Osteoblast (primary cell): ENCODE measurements around the gene TTC7B. TPM values are rescaled to one million over a fixed set of nuclear protein-coding genes. Genes with fewer than 3 reads are reported as not detected.

Experiments
- DNase-seq: peaks from one replicate; pipeline ENCODE4 v3.0.0; 2011; ENCODE audit warnings: low spot score, mixed read lengths; ENCODE audit not compliant: insufficient read length; ENCODE audit errors: missing footprints
- H2AFZ ChIP-seq: 2 replicates; pipeline ENCODE4 v1.6.0; 2011; ENCODE audit warnings: mild to moderate bottlenecking, low read length
- H3K27ac ChIP-seq: 2 replicates; pipeline ENCODE4 v1.5.1; 2011; ENCODE audit warnings: mild to moderate bottlenecking, low read depth, low read length, moderate library complexity
- H3K27me3 ChIP-seq: 2 replicates; pipeline ENCODE4 v1.6.0; 2012; ENCODE audit warnings: mild to moderate bottlenecking, control low read depth, inconsistent platforms, low read length, moderate library complexity; ENCODE audit not compliant: insufficient read depth
- H3K36me3 ChIP-seq: 2 replicates; pipeline ENCODE4 v1.5.1; 2011; ENCODE audit warnings: mild to moderate bottlenecking, low read length, control low read depth, moderate library complexity; ENCODE audit not compliant: insufficient read depth
- H3K4me1 ChIP-seq: 2 replicates; pipeline ENCODE4 v1.5.1; 2011; ENCODE audit warnings: mild to moderate bottlenecking, low read length, control low read depth, moderate library complexity; ENCODE audit not compliant: insufficient read depth
- H3K4me2 ChIP-seq: 2 replicates; pipeline ENCODE4 v1.6.0; 2011; ENCODE audit warnings: mild to moderate bottlenecking, low read length; ENCODE audit not compliant: insufficient read depth
- H3K4me3 ChIP-seq: fragments of 200-600 bp; sonication (generic); 3 replicates; pipeline ENCODE4 v1.5.1; 2012; ENCODE audit warnings: mild to moderate bottlenecking, low read length, inconsistent platforms; ENCODE audit not compliant: insufficient read depth
- H3K79me2 ChIP-seq: 2 replicates; pipeline ENCODE4 v1.6.0; 2012; ENCODE audit warnings: mild to moderate bottlenecking, low read length, control low read depth, inconsistent platforms; ENCODE audit not compliant: insufficient read depth
- H3K9me3 ChIP-seq: 2 replicates; pipeline ENCODE4 v1.5.1; 2011; ENCODE audit warnings: low read depth, low read length, control low read depth
- H4K20me1 ChIP-seq: 2 replicates; pipeline ENCODE4 v1.6.0; 2012; ENCODE audit warnings: mild to moderate bottlenecking, low read length, control low read depth; ENCODE audit not compliant: insufficient read depth
- total RNA-seq: library from RNA; depleted of rRNA; stranded (reverse); fragments of >200 nt; gene quantifications from 2 replicates; pipeline ENCODE4 v1.2.3, GENCODE V29; 2012
- TF ChIP-seq, protein P1 (sequence below): IDR thresholded peaks from 2 replicates; pipeline ENCODE4 v1.5.1; 2011; ENCODE audit warnings: mild to moderate bottlenecking, low read depth, low read length, moderate library complexity; ENCODE audit errors: extremely low read depth

The TTC7B gene
- total RNA-seq, 1 donor = 14.5 TPM

DNA sequence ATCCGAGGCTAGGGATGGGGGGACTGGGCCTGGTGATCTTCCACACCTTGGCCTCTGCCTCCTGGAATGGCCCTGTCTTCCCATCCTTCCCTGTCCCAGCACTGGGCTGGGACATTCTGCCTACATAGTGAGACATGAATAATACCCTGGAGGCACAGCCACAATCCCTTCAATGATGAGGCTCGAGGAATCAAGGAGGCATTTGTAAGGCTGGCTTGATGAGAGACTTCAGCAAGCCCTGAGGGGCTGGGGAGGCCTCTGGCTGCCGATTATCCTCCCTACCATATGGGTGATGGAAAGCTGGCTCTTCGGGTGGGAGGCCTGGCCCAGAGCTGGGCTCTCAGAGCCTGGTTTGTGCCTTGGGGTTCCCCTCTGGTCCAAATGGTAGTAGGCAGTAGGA lies 326.9 kb downstream of the TTC7B start:
- TF ChIP-seq, protein P1, sequence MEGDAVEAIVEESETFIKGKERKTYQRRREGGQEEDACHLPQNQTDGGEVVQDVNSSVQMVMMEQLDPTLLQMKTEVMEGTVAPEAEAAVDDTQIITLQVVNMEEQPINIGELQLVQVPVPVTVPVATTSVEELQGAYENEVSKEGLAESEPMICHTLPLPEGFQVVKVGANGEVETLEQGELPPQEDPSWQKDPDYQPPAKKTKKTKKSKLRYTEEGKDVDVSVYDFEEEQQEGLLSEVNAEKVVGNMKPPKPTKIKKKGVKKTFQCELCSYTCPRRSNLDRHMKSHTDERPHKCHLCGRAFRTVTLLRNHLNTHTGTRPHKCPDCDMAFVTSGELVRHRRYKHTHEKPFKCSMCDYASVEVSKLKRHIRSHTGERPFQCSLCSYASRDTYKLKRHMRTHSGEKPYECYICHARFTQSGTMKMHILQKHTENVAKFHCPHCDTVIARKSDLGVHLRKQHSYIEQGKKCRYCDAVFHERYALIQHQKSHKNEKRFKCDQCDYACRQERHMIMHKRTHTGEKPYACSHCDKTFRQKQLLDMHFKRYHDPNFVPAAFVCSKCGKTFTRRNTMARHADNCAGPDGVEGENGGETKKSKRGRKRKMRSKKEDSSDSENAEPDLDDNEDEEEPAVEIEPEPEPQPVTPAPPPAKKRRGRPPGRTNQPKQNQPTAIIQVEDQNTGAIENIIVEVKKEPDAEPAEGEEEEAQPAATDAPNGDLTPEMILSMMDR = no peak
- Histone ChIP-seq H3K4me3 (no peak overlapping the region), H3K27ac (no peak overlapping the region), H3K79me2 (no peaks in the 10 kb centered on the region), H3K4me2 (no peak overlapping the region), H3K4me1 (peaks cover 24% of the 10 kb centered on the region), H3K9me3 (no peaks in the 10 kb centered on the region), H3K36me3 (no peaks in the 10 kb centered on the region), H3K27me3 (no peaks in the 10 kb centered on the region), H4K20me1 (no peaks in the 10 kb centered on the region), H2AFZ (no peak overlapping the region)
- DNase-seq = no peak

DNA sequence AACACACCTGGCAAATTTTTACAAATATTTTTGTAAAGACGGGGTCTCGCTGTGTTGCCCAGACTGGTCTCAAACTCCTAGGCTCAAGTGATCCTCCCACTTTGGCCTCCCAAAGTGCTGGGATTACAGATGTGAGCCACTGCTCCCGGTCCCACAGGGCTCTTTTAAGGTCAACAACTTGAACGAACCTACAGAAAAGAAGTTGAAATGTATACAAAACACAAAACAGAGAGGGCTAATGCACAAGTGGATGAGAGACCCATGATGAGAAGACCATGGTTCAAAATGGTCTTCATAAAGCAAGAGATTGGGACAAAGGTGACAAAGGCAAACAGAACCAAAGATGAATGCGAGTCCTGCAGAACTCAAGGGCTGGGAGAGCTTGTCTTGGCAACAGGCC lies 328.0 kb downstream of the TTC7B start:
- no peak overlapping the region for H3K4me3 ChIP-seq
- no peaks in the 10 kb centered on the region for H3K36me3 ChIP-seq
- H4K20me1 ChIP-seq = no peaks in the 10 kb centered on the region
- peaks cover 24% of the 10 kb centered on the region for H3K4me1 ChIP-seq
- TF ChIP-seq, protein P1 = no peak
- no peaks in the 10 kb centered on the region for H3K79me2 ChIP-seq
- H2AFZ ChIP-seq = no peak overlapping the region
- no peak for DNase-seq
- H3K27me3 ChIP-seq = no peaks in the 10 kb centered on the region
- no peak overlapping the region for H3K27ac ChIP-seq
- H3K4me2 ChIP-seq = no peak overlapping the region
- no peaks in the 10 kb centered on the region for H3K9me3 ChIP-seq

DNA sequence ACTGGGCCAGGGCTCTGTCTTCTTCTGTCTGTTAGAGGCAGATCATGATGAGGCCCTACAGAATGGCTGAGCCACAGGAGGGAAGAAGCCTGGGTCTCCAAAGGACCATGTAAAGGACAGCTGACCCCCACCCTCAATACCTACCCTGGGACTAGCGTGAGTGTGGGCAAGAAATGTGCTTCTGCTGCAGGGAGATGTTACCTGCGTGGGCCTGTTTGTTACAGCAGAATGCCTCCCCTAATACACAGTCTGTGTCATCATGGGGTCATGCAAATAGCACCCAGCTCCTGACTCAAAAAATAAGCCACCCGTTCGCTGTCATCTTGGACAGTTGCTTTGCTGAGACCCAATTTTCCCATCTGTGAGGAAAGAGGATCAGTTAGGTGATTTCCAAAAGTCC lies 328.8 kb downstream of the TTC7B start:
- Histone ChIP-seq H2AFZ (no peak overlapping the region), H3K9me3 (no peaks in the 10 kb centered on the region), H3K27me3 (no peaks in the 10 kb centered on the region), H3K79me2 (no peaks in the 10 kb centered on the region), H3K4me3 (no peak overlapping the region), H3K4me1 (peaks cover 24% of the 10 kb centered on the region), H4K20me1 (no peaks in the 10 kb centered on the region), H3K4me2 (no peak overlapping the region), H3K27ac (no peak overlapping the region), H3K36me3 (no peaks in the 10 kb centered on the region)
- TF ChIP-seq, protein P1 = no peak
- no peak for DNase-seq

DNA sequence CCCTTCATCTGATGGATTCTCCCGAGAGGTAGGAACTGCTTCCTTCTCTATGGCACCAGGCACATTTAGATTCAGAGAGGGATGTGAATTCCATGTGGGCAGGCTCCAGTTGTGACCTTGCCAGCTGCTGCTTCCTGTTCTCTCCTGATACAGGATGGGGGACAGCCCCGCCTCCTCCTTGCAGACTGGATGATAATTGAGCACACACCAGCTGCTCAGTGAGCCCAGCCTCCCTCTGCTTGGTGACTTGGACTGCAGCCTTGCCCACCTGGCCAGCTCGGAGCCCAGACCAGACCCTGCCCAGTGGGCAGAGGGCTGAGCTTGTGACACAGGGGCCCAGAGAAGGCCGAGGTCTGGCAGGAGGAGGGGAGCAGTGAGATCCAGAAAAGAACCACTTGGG lies 329.2 kb downstream of the TTC7B start:
- Histone ChIP-seq H2AFZ (no peak overlapping the region), H3K27me3 (no peaks in the 10 kb centered on the region), H3K4me1 (peaks cover 21% of the 10 kb centered on the region), H3K4me2 (no peak overlapping the region), H3K36me3 (no peaks in the 10 kb centered on the region), H3K4me3 (no peak overlapping the region), H3K27ac (no peak overlapping the region), H4K20me1 (no peaks in the 10 kb centered on the region), H3K79me2 (no peaks in the 10 kb centered on the region), H3K9me3 (no peaks in the 10 kb centered on the region)
- TF ChIP-seq, protein P1 = no peak
- DNase-seq = no peak
